HG03354 (cell line): ENCODE data around the gene SLC44A4.

Experiments used
- ATAC-seq: cut with Tn5 transposase; IDR thresholded peaks from one replicate; pipeline ENCODE4 v1.9.1; 2021; ENCODE audit warnings: mild to moderate bottlenecking; ENCODE audit not compliant: unreplicated experiment, poor library complexity, severe bottlenecking

Gene SLC44A4

GRCh38 chr6:31901953-31902643, 23.3 kb upstream of the SLC44A4 start, which contains the start of gene ZBTB12:
Gene ZBTB12 (minus strand): TSS chr6:31902086. CDS start chr6:31901305, 781 bp downstream.
- peak; percentile 47 for ATAC-seq

DNA sequence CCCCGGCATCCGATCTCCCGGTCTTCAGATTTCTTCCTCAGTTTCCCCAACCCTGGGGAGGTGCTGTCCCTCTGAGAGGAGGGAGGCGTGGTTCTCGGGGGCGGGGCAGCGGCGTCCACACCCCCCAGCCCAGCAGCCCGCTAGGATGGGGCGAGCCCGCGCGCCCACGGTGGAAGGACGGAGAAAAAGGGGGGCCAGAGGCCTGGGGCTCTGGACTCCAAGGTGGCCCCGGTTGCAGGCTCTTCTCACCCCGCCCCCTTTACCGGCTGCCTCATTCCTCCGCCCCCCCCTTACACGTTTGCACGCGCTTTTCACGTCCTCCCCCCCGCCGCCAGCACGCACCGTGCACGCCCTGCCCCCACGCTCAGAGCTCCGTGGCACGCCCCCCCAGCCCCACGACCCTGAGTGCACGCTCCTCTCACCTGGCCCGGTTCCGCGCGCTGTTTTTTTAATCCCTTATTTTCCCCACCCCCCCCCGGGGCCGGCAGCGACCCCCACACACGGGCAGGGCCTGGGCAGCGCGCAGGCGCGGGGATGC, 22.7 kb upstream of the SLC44A4 start:
- no peak for ATAC-seq

DNA sequence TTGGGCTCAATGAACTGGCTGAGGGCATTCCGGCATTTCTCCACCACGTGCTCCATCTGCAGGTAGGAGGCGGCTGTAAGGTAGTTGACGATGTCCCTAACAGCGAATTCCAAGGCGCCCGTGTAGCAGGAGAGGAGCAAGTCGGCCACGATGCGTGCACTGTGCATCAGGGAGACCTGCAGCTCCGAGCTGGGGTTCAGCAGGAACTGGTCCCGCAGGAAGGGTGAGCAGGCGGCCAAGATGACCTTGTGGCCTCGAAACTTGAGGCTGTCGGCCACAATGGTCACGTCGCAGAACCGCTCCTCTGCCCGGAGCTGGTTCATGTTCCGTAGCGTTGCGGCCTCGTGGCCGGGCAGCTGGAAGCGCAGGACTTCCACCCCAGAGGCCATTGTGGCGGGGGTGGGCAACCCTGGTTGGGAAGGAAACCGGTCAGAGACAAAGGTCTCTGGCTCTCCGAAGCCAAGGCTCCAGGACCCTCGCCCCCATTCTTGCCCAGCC, 22.2 kb upstream of the SLC44A4 start:
- no peak for ATAC-seq

DNA sequence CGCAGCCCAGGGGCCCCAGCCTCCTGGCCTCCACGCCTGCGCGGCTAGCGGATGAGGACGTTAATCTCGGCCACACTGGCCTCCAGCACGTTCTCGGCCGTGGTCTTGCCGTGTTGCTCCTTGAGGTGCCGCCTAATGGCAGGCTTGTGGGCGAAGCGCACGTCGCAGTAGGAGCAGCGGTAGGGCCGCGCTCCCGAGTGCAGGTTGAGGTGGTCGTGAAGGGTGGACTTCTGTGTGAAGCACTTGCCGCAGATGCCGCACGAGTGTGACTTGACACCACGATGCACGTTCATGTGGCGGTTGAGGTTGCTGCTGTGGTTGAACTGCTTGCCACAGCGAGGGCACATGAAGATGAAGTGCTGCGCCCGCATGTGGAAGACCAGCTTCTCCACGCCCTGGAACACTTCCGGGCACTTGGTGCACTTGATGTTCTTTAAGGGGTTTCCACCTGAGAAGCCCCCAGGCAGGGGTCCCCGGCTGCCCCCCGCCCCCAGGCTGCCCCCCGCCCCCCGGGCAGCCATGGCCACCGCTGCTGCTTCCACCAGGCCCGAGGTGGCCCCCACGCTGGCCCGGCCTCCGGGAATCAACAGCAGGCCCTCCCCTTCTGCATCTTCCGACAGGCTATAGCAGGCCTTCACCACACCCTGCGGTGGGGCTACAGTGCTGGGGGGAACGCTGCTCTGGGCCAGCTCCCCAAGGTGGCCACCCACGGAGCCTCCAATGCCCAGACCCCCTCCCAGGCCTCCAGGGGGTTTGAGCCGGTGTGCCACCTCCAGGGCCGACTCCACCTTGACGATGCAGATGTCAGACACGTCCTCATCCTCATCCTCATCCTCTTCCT, 21.3 kb upstream of the SLC44A4 start:
- ATAC-seq = no peak

GRCh38 chr6:31899215-31899614, 20.4 kb upstream of the SLC44A4 start:
- ATAC-seq = no peak

GRCh38 chr6:31898383-31899011, 19.7 kb upstream of the SLC44A4 start:
- peak; percentile 14 for ATAC-seq

GRCh38 chr6:31897612-31898382, 19.0 kb upstream of the SLC44A4 start, which contains the start of gene EHMT2:
Gene EHMT2 (minus strand): TSS chr6:31897698. CDS start chr6:31897677, 21 bp downstream.
- peak; percentile 62 for ATAC-seq

DNA sequence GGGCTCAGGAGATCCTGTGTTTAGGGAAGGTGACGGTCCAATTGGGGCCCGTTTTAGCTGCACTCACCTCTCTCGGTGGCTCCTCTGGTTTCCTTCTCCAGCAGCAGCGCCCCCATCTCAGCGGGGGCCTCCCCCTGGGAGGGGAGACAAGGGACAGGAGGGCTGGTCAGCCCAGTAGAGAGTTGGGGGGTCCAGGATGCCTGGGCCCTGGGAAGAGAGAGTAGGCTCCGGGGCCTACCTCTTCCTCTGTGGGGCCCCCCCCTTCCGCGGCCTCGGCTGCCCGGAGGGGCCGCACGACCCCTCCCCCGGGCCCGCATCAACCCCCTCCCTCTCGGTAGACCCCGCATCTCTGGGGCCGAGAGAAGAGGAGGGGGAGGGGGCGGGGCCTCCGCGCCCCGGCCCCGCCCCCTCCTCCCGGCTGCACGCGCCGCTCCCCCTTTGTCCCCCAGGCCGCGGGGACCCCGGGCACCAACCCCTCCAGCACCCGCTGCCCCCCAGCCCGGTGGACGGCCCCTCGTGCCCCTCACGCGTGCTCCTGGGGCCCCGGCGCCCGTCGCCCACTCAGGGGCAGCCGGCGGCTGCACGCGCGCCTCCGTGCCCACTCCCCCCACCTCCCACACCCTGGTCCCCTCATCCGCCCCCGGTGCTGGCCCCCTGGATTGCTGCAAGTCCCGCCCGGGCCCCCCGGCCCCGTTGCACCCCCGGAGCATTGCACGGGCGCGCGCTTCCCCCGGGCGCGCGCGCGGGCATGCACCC, 18.2 kb upstream of the SLC44A4 start:
- ATAC-seq = peak; percentile 7

- ATAC-seq = no peak
Measured at GRCh38 chr6:31896493-31896855, 17.7 kb upstream of the SLC44A4 start.

GRCh38 chr6:31892821-31893220, 14.0 kb upstream of the SLC44A4 start:
- ATAC-seq = no peak

GRCh38 chr6:31889331-31889972, 10.7 kb upstream of the SLC44A4 start:
- no peak for ATAC-seq

GRCh38 chr6:31888276-31889258, 9.8 kb upstream of the SLC44A4 start:
- ATAC-seq = no peak

DNA sequence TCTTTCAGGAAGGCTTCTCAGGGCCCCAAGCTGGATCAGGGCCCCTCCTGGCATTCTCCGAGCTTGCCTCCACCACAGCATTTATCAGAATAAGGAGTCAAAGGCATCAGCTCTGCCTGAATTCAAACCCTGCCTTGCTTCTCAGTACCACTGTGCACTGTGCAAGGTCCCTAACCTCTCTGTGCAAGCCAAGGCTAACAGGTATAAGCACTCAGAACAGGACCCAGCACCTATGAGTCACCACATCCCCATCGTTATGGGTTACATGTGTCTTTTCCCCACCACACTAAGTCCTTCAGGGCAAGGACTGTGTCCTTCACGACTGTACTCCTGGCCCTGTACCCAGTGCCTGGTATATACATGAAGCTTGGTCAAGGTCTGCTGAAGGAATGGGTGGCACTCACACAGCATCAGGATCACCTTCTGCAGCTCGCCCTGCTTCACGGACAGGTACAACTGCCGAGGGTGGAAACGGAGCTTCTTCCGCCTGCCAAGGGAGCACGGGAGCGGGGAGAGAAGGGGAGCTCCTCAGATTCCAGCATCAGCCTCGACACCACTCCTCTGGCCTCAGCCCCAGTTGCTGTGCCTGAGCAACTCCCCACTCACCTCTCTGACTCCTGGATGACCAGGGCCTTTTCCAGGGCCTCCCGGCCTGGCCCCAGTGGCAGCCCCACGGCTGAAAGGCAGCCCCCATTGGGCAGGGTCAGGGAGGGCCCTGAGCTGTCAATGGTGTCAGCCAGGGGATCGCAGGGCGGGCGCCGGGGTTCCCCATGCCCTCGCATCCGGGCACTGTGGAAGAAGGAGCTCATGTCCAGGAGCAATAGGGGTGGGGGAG, 8.6 kb upstream of the SLC44A4 start:
- ATAC-seq = no peak

DNA sequence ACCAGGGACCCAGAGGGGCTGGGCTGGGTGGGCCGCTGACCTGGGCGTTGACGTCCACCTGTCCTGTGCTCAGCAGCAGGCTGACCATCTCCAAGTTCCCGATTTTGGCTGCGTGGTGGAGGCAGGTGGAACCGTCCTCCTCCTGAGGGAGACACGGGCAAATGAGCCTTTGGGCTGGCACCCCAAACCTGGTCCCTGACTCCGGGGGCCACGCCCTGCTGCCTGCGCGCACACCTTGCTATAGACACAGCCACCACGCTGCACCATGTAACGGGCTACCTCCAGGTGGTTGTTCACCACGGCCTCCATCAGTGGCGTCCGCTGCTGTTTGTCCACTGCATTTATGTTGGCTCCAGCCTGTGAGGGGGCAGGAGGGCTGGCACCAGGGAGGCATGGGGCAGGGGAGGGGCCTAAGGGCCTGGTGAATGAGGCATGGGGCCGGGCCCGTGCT, 7.8 kb upstream of the SLC44A4 start:
- ATAC-seq = no peak

DNA sequence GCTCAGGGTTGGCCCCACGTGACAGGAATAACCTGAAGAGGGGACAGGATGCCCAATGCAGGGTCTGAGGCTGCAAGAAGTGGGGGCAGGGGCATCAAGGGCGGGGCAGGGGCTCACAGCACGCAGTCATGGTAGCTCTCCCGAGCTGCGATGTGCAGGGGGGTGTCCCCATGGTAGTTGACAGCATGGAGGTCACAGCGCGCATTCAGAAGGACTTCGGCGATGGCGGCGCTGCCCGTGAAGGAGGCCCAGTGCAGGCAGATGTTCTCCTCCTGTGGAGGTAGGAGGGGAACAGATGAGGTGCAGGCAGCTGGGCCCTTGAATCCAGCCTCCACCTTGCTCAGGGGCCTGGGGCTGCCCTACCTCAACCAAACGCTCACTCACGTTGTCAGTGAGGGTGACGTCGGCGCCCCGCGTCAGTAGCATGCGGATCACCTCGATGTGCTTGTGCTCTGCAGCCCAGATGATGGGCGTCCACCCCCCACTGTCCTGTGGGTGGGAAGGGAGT, 5.8 kb upstream of the SLC44A4 start:
- ATAC-seq = no peak

GRCh38 chr6:31883676-31884075, 4.9 kb upstream of the SLC44A4 start:
- no peak for ATAC-seq
